CD4-positive, alpha-beta T cell treated with Interleukin-6 at 100 ng/mL for 8 hours (primary cell): ENCODE data around the gene TCF20.

Experiments used
- DNase-seq: peaks from one replicate; pipeline ENCODE4 v3.0.0-alpha.2; 2020; ENCODE audit warnings: mixed read lengths, low spot score

Gene TCF20

GRCh38 chr22:42282252-42282942 lies 11.9 kb upstream of the TCF20 start:
- no peak for DNase-seq

- DNase-seq = no peak
These were observed 11.3 kb upstream of the TCF20 start for GRCh38 chr22:42281706-42282251.

DNA sequence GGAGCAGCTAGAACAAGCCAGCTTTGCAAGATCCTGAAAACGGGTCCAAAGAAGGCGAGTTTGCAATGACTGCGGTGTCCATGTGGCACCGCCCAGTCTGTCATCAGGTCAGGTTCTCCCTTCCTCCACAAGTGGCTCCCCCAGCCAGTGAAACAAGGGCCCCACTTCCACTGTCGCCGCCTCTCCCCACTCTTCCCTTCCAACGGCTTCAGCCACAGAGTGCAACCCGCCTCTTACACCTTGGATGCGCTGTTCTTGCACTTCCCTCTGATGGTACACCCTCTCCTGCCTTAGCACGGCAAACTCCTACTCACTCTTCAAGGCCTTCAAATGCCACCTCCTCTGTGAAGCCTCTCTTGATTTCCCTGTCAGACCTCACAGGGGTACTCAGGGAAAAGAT lies 10.8 kb upstream of the TCF20 start:
- no peak for DNase-seq

DNA sequence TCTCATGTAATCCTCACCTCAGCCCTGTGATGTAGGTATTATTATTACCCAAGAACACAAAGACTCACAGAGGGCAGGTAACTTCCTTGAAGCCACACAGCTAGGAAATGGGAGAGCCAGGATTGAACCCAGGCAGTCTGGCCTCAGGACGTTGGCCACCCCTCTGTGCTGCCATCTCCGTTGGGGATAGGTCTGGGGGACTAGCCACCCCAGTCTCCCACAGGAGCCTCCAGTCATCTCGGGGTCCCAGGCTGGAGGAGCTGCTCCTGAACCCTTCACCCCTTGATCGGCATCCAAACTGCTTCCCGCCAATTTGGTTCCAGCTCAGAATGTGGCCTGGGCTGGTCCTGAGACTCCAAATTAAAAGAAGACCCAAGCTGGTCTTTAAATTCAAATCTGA lies 10.4 kb upstream of the TCF20 start:
- DNase-seq = no peak

DNA sequence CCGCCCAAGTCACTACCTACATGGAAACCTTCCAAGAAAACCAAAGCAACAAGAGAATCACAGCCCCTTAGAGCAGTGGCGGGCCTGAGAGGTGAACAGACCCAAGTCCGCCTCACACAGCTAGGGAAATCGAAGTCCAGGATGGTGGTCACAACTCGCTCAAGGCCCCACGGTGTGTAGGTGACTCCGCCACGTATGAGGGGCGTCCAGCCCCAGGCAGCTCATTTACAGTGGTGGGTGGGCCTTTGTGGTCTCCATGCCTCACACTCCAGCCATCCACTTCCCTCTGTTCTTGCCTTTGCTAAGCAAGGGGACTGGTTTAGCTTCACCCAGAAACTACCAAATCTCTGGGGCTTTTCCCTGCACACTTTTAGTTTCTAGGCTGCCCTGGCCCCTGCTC lies 9.7 kb upstream of the TCF20 start:
- DNase-seq = no peak

DNA sequence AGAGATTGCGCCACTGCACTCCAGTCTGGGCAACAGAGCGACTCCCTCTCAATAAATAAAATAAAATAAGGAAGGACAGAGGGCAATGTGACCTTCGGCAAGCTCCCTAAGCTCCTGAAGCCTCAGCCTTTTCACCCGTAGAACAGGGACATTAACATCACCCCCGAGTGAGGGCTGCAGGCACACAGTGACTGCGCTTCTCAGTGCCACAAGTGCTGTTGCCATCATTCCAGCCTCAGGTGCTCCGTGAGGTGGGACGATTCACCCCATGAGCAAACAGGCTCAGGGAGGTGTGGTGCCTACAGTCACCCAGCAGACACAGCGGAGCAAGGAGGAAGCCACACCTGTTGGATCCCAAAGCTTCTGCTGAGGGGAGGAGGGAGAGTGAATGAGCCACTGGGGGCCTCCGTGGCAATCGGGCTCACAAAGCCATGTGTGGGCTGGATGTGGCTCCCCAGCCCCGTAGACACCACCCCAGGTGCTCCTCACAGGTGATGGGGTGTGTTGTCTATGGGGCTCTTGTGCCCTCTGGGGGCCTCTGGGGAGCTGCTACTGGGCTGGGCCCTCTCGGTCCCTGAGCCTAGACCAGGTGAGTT lies 9.1 kb upstream of the TCF20 start:
- DNase-seq = no peak

DNA sequence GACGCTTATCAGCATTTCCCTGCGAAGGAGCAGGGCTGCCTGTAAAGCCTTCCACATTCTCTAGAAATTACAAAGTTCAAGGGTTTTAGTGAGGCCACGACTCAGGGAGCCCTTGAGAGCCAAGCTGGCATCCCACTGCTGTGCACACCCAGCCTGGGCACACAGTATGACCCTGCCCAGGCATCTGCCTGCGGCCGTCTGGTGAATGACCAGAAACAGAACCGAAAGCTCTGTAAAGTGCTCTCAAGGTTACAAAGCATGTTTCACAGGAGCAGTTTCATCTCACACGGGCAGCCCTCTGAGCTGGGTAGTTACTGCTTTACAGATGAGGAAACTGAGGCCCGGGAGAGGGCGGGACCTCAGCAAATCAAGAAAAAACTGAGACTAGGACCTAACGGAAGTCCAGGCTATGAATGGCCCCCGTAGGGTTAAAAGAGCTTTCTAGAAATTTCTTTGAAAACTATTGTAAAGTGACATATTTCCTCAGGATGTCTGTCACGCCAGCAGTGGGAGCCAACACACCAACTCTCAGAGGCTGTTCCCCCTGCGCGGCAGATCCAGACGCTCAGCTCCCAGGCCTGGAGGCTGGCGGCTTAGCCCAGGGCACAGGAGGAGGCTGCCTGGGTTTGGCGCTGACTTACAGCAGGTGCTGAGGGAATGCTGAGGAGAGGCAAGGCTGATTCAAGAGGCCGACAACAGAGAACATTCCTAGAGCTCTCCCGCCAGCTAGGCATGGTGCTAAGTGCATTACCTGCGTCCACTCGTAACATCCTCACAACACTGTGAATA lies 7.7 kb upstream of the TCF20 start:
- DNase-seq = no peak

DNA sequence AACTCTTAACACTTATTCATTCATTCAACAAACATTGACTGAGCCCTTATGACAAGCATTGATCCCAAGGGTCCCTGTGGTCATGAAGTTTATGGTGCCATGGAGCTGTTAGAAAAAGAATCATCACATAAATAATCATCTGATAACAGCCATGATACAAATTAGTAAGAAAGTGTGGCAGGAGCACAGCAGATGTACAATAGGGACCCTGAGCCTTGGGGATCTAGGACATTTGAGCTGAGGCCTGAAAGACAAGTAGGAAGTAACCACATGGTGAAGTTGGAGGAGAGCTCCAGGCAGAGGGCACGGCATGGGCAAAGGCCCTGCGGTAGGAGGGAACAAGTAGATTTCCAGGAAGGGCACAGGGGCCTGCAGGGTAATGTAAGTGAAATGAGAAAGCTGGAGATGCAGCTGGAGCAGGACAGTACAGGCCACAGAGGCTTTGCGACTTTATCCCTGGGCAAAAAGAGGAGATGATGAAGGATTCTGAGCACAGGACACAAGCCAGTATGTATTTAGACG lies 6.8 kb upstream of the TCF20 start:
- no peak for DNase-seq

DNA sequence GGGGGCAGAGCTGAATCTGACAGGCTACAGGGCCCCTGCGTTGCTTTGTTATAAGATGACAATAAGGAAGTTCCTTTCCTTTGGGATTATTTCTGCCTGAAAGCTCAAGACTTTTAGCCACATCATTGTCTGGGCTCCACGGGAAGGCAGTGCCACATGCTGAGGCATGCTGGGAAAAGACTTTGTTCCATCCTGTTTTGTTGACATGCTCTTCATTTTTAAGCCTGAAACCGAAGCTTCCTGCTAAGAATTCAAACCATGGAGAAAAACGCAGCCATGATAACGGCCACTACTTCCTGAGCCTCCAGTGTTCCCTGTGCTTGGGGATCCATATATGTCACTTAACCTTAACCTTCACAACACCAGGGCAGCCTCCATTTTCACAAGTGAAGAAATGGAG lies 5.5 kb upstream of the TCF20 start:
- DNase-seq = no peak

GRCh38 chr22:42275176-42275575 lies 4.7 kb upstream of the TCF20 start:
- DNase-seq = no peak

DNA sequence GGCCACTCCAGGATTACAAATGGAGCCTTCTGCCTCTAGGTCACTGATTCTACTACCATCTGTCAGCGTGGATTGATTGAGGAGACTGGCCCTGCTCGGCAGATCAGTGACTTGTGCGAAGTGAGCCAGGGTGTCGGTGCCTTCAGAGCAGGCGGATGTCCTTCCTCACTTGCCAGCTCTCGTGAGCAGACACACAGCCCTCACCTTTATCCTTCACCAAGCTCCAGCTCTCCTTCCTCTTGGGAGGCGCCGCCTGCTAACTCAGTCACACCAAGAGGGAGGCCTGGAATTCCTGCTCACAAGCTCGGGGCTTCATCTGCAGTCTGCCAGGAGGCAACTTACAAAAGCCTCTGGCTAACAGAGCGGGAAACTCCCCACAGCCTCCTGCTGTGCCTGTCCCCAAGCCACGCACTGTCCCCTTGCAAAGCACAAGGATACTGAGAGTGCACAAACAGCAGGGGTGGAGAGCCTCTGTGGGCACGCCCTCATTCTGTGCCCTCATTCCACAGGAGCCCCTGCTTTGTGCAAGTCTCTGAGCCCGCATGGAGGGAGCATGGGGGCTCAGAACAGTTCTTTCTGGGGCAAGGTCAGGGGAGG lies 3.5 kb upstream of the TCF20 start:
- DNase-seq = no peak

GRCh38 chr22:42272431-42272999 lies 2.1 kb upstream of the TCF20 start:
- DNase-seq = no peak

- DNase-seq = no peak
These were observed 1.5 kb upstream of the TCF20 start for GRCh38 chr22:42271906-42272305.

- no peak for DNase-seq
These were observed 849 bp upstream of the TCF20 start for GRCh38 chr22:42271191-42271813.

DNA sequence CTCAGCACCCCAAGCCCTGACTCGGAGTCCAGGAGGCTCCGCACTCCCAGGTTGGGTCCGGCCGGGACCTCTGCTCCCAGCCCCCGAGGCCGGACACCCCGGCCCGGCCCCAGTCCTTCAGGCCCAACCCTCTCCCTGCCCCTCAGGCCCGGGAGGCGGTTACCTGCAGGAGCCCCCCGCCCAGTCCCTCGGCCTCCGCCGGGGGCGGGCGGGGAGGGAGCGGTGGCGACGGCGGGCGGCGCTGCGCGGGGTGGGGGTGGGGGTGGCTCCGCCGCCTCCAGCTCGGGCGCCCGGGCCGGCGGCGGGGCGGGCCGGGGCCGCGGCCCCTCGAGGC lies 310 bp downstream of the TCF20 start:
- DNase-seq = no peak

DNA sequence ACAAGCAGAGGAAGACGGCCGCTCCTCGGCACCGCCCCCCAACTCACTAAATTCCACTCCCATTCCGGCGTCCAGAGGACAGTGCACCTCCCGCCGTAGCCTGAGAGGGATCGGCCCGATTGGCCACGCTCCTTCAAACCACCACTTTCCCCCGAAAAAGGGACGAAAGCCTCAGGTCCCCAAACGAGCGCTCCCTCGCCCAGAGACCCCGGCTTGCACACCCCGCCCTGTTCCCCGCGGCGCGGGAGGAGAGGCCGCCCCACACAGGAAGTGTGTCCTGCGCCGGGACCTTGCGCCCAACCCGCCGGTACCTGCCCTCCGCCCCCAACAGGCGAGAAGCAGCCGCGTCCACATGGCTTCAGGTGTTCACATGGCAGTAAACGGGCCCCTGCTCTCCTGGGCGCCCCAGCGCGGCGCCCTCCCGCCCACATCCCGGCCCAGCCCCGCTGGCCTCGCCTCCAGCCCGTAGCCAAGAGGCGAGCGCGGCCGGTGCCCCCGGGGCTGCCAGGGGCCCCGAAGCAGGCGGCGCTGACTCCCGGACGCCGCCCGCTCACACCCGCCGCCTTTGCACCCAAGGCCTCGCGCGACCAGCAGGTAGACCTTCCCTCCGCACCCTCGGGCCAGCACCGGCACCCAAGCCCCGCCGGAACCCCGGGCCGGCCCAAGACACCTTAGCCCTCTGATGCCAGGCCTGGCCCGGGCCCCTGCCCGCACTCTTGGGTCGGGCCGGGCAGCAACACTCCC lies 849 bp downstream of the TCF20 start:
- peak; percentile 67 for DNase-seq

DNA sequence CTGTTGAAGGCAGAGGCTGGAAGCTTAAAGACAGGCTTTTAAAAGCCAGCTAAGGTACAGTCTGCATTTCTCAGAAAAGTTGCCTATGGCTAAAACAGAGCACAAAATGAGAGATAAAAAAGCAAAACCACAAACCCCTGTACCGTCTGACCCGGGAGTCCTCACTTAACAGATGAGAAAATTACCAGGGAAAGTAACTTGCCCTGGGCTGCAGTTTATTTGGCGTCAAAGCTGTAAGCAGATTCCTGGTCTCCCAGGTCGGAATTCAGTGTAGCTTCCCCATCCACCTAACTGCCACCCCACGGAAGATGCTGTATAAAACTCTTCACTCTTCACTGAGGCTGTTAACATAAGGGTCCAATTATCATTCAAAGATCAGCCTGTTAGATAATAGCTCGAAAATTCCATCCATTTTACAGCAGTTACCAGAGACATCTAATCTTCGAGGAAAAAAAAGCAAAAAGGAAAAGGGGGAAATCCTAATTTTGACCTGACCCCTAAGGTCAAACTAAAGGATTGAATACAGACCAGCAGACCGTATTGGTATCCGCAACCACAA lies 1.5 kb downstream of the TCF20 start:
- no peak for DNase-seq

- no peak for DNase-seq
These were observed 5.1 kb downstream of the TCF20 start for GRCh38 chr22:42265321-42265720.

DNA sequence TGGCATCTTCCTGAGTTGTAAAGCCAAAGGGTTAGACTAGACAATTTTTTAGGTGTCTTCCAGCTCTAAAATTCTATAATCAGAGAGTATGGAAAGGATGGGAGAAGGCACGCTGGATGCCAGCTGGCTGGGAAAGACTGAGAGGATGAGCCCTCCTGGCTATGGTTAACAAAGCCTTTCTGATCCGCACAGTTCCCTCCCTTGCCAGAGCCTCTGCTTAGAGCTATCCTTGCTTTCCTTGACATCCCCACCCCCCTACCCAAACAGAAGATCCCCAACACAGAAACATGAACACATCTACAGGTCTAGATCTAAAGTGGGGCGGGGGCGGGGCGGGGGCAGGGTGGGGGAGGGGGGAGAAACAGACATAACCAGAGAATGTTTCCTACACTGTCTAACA lies 6.5 kb downstream of the TCF20 start:
- no peak for DNase-seq

GRCh38 chr22:42262964-42263363 lies 7.5 kb downstream of the TCF20 start:
- peak; percentile 27 for DNase-seq

DNA sequence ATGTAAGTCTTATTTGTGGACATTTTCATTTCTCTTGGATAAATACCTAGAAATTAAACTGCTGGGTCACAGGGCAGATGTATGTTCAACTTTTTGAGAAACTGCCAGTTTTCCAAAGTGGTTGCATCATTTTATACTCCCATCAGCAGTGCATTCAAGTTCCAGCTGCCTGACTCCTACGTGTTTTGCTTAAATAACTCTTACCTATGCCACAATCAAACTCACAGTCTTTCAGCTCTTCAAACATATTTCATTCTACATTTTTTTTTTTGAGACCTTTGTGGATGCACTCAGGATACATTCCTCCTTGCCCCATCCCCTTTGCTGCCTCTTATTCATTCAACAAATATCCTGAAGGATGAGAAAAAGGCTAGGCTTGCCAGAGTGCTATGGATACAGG lies 9.2 kb downstream of the TCF20 start:
- DNase-seq = no peak
